Central memory CD8-positive, alpha-beta T cell (primary cell): ENCODE data around the gene PRSS1.
"Not testable (repeated sequence)": the region's sequence is repeated elsewhere in the genome, so short reads cannot be mapped to it uniquely, and the experiment has no call there.

ENCODE experiments used
- ATAC-seq: fragments of 150-1000 bp; cut with Tn5 transposase; replicated peaks from 2 replicates; pipeline ENCODE4 v1.10.0; 2022; ENCODE audit warnings: mild to moderate bottlenecking, moderate FRiP score, moderate number of reproducible peaks; ENCODE audit not compliant: poor library complexity, severe bottlenecking; ENCODE audit errors: extremely low read depth
- DNase-seq, 2 donors: peaks; one replicate each; pipeline ENCODE4 v3.0.0; 2021; ENCODE audit warnings: low spot score in 2 of 2
- H3K27ac Mint-ChIP-seq: one replicate; pipeline ENCODE4 v1.8.0; 2022; ENCODE audit warnings: low read depth, mild to moderate bottlenecking, moderate library complexity, mixed read lengths
- H3K27me3 Mint-ChIP-seq: one replicate; pipeline ENCODE4 v1.8.0; 2022; ENCODE audit warnings: mixed read lengths
- H3K36me3 Mint-ChIP-seq: one replicate; pipeline ENCODE4 v1.8.0; 2022; ENCODE audit warnings: mild to moderate bottlenecking, moderate library complexity, mixed read lengths; ENCODE audit not compliant: insufficient read depth
- H3K4me1 Mint-ChIP-seq: one replicate; pipeline ENCODE4 v1.8.0; 2022; ENCODE audit warnings: mixed read lengths
- H3K4me3 Mint-ChIP-seq: one replicate; pipeline ENCODE4 v1.8.0; 2022; ENCODE audit warnings: mild to moderate bottlenecking, moderate library complexity, mixed read lengths
- H3K9me3 Mint-ChIP-seq: one replicate; pipeline ENCODE4 v1.8.0; 2022; ENCODE audit warnings: mixed read lengths

Gene PRSS1

GRCh38 chr7:142720172-142720773 is 29.0 kb upstream of the PRSS1 start:
- Mint-ChIP-seq H3K27me3 (no peaks in the 10 kb centered on the region), H3K4me1 (peaks cover 38% of the 10 kb centered on the region), H3K9me3 (no peaks in the 10 kb centered on the region), H3K27ac (no peak overlapping the region), H3K4me3 (peak overlapping the region; percentile 47), H3K36me3 (peaks cover 10% of the 10 kb centered on the region)
- DNase-seq (no peak), ATAC-seq (no peak)

DNA sequence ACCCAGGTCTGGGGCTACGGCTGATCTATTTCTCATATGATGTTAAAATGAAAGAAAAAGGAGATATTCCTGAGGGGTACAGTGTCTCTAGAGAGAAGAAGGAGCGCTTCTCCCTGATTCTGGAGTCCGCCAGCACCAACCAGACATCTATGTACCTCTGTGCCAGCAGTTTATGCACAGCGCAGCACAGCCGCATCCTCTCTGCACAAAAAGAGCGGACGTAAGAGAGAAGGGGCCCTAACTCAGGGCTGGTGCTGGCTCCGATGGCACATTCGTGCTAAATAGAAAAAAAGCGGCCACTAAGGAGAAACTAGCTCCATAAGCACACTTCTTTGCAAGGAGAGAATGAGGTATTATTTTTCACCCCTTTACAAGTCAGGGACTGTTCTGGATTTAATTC is 28.3 kb upstream of the PRSS1 start:
- Mint-ChIP-seq H3K27ac (no peak overlapping the region), H3K27me3 (no peaks in the 10 kb centered on the region), H3K9me3 (no peaks in the 10 kb centered on the region), H3K4me3 (peak overlapping the region; percentile 47), H3K4me1 (peaks cover 38% of the 10 kb centered on the region), H3K36me3 (peaks cover 10% of the 10 kb centered on the region)
- DNase-seq = no peak
- ATAC-seq = no peak

DNA sequence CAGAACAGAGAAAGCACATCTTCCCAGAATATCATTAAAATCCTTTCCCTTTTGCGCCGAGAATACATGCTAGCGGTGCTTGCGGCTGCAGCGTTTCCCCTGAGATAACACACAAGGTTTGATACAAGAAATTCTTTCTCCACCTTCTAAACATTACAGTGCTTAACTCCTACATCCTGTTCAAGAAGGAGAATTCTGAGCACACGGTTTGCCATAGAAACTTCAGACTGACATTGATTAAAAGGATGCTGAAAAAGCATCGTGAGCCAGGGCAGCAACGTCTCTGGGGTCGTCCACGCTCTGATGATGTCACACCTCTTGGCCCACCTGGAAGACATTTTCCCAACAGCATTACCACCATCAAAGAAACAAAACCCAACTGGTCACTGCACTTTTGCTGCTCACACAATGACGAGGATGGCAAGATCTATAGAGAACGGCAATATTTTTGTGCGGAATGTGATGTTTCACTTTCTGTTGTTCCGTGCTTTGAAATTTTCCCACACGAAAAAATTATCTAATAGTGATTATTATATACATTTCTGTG is 27.0 kb upstream of the PRSS1 start:
- Mint-ChIP-seq H3K36me3 (peaks cover 9% of the 10 kb centered on the region), H3K27ac (peak overlapping the region; percentile 32), H3K27me3 (no peaks in the 10 kb centered on the region), H3K4me1 (peaks cover 26% of the 10 kb centered on the region), H3K4me3 (peak overlapping the region; percentile 70), H3K9me3 (no peaks in the 10 kb centered on the region)
- DNase-seq (no peak), ATAC-seq (no peak)

GRCh38 chr7:142733271-142733670 is 16.0 kb upstream of the PRSS1 start:
- H3K4me1 Mint-ChIP-seq = no peaks in the 10 kb centered on the region
- ATAC-seq = no peak

GRCh38 chr7:142739923-142740492 is 9.3 kb upstream of the PRSS1 start:
- no peaks in the 10 kb centered on the region for H3K9me3 Mint-ChIP-seq
- DNase-seq (no peak), ATAC-seq (no peak)
- H3K4me3 Mint-ChIP-seq = peak overlapping the region; percentile 20
- no peak overlapping the region for H3K27ac Mint-ChIP-seq
- no peaks in the 10 kb centered on the region for H3K36me3 Mint-ChIP-seq
- H3K27me3 Mint-ChIP-seq = no peaks in the 10 kb centered on the region
- H3K4me1 Mint-ChIP-seq = no peaks in the 10 kb centered on the region

More at GRCh38 chr7:142733271-142733670, 16.0 kb upstream of the PRSS1 start:
- no peak overlapping the region for H3K27ac Mint-ChIP-seq
- no peaks in the 10 kb centered on the region for H3K36me3 Mint-ChIP-seq
- no peak for DNase-seq
- H3K27me3 Mint-ChIP-seq = no peaks in the 10 kb centered on the region
- H3K9me3 Mint-ChIP-seq = no peaks in the 10 kb centered on the region
- no peak overlapping the region for H3K4me3 Mint-ChIP-seq

DNA sequence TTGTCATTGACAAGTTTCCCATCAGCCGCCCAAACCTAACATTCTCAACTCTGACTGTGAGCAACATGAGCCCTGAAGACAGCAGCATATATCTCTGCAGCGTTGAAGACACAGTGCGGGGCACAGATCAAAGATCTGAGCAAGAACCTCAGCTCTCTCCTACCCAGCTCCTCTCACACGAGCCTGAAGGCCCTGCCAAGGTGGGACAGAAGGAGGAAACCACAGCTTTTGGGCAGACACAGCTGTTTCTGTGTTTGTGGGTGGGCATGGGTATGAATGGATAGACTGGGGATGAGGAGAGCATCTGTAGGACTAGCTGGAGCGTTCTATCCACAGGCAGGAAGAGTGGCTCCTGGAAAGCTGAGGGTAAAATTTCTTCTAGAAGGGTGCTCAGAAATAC is 8.5 kb upstream of the PRSS1 start:
- Mint-ChIP-seq H3K9me3 (no peaks in the 10 kb centered on the region), H3K4me1 (no peaks in the 10 kb centered on the region), H3K4me3 (no peak overlapping the region), H3K27ac (no peak overlapping the region), H3K27me3 (no peaks in the 10 kb centered on the region), H3K36me3 (no peaks in the 10 kb centered on the region)
- DNase-seq (no peak), ATAC-seq (no peak)

DNA sequence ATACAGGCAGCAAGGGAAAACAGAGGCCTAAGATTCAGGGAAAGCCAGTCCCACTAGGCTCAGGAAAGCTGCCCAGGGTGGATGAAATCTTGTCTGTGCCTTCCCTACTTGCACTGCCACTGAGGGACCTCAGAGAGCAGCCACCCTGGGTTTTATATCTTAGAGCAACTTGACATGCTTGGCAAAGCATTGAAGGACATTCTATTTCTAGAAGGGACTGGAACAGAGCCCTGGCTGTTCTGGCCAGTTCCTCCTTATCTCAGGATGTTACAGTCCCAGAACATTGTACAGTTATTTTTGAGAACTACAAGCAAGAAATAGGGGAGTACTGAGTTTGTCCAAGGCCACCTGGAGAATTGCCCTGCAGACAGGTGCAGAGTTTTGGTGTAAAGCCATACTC is 7.3 kb upstream of the PRSS1 start:
- not testable (repeated sequence) for ATAC-seq, H3K36me3 Mint-ChIP-seq

GRCh38 chr7:142745091-142745635 is 4.1 kb upstream of the PRSS1 start:
- ATAC-seq (no peak), DNase-seq (no peak)
- H3K9me3 Mint-ChIP-seq = no peaks in the 10 kb centered on the region
- H3K4me3 Mint-ChIP-seq = no peak overlapping the region
- H3K36me3 Mint-ChIP-seq = no peaks in the 10 kb centered on the region
- H3K27me3 Mint-ChIP-seq = no peaks in the 10 kb centered on the region
- no peak overlapping the region for H3K27ac Mint-ChIP-seq
- no peaks in the 10 kb centered on the region for H3K4me1 Mint-ChIP-seq

More for the DNA sequence above, 7.3 kb upstream of the PRSS1 start:
- H3K27ac Mint-ChIP-seq, DNase-seq, H3K4me3 Mint-ChIP-seq, H3K4me1 Mint-ChIP-seq, H3K9me3 Mint-ChIP-seq, H3K27me3 Mint-ChIP-seq: not testable (repeated sequence)

DNA sequence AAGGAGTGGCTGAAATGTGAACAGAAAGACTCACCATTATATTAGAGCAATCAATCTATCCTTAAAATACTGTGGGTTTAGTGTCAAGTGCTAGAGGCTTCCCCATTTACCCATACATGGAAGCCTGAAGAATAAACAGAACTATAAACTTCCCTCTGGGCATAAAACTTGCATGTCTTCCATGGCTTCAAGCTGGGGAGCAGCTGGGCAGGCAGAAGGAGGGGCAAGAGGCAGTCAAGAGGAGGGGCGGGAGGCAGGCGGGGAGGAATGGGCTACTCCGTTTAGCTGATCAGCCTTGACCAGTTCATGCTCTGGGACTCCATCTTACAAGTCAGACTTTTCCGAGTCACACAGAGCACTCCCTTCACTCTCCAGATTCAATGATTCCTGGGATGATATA is 3.5 kb upstream of the PRSS1 start:
- no peaks in the 10 kb centered on the region for H3K4me1 Mint-ChIP-seq
- no peaks in the 10 kb centered on the region for H3K9me3 Mint-ChIP-seq
- ATAC-seq = no peak
- H3K4me3 Mint-ChIP-seq = no peak overlapping the region
- no peaks in the 10 kb centered on the region for H3K27me3 Mint-ChIP-seq
- H3K27ac Mint-ChIP-seq = no peak overlapping the region
- no peak for DNase-seq
- H3K36me3 Mint-ChIP-seq = no peaks in the 10 kb centered on the region

GRCh38 chr7:142746264-142746663 is 3.0 kb upstream of the PRSS1 start:
- no peaks in the 10 kb centered on the region for H3K27me3 Mint-ChIP-seq
- H3K4me3 Mint-ChIP-seq = no peak overlapping the region
- H3K27ac Mint-ChIP-seq = no peak overlapping the region
- DNase-seq (no peak), ATAC-seq (no peak)
- H3K36me3 Mint-ChIP-seq = no peaks in the 10 kb centered on the region
- no peaks in the 10 kb centered on the region for H3K9me3 Mint-ChIP-seq
- H3K4me1 Mint-ChIP-seq = no peaks in the 10 kb centered on the region

DNA sequence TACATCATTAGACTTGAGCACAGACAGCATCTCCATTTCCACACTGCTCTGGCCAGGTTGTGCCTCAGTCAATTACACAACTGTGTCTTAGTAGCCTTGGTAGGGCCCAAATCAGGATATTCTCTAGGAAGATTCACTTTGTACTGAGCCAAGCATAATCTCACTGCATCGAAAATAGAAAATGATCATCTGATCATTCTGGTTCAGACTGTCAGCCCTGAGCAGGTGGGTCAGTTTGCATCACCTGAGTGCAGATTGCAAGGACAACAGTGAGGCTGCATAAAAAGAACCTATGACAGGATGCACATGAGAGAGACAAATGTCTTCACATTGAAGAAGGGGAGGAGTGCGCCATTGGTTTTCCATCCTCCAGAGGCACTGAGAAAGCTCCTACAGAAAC is 862 bp upstream of the PRSS1 start:
- not testable (repeated sequence) for H3K27ac Mint-ChIP-seq, H3K4me1 Mint-ChIP-seq, H3K27me3 Mint-ChIP-seq, H3K36me3 Mint-ChIP-seq, H3K9me3 Mint-ChIP-seq, DNase-seq, H3K4me3 Mint-ChIP-seq, ATAC-seq

- ATAC-seq = no peak
- H3K27ac Mint-ChIP-seq = no peak overlapping the region
These were observed 1.2 kb downstream of the PRSS1 start for GRCh38 chr7:142750321-142750938.

More at GRCh38 chr7:142750321-142750938, 1.2 kb downstream of the PRSS1 start:
- Mint-ChIP-seq H3K36me3 (no peaks in the 10 kb centered on the region), H3K27me3 (no peaks in the 10 kb centered on the region), H3K4me3 (no peak overlapping the region), H3K4me1 (no peaks in the 10 kb centered on the region), H3K9me3 (no peaks in the 10 kb centered on the region)
- no peak for DNase-seq
